OCI-M1 (cell line): ENCODE results near the gene LIPC.
A peak's percentile ranks its signal among the peaks of the same experiment; 100 is the strongest.

ENCODE experiments used
- DNase-seq: peaks from one replicate; lab custom pipeline; 2025; lab: John Stamatoyannopoulos, UW

The LIPC gene

GRCh38 chr15:58517682-58518525 lies 86.1 kb downstream of the LIPC start:
- DNase-seq, result peak; percentile 90

- no peak for DNase-seq
Observed at GRCh38 chr15:58518626-58519025, 86.8 kb downstream of the LIPC start.

- DNase-seq, result peak; percentile 15
Observed at GRCh38 chr15:58519516-58519915, 87.7 kb downstream of the LIPC start.

GRCh38 chr15:58520464-58520863 lies 88.7 kb downstream of the LIPC start:
- DNase-seq, result peak; percentile 29

- peak; percentile 45 for DNase-seq
Observed at GRCh38 chr15:58520936-58521292, 89.1 kb downstream of the LIPC start.

- DNase-seq, result peak; percentile 96
Observed at GRCh38 chr15:58521293-58521991, 89.7 kb downstream of the LIPC start.

GRCh38 chr15:58522391-58522790 lies 90.6 kb downstream of the LIPC start:
- no peak for DNase-seq

GRCh38 chr15:58522865-58523264 lies 91.1 kb downstream of the LIPC start:
- no peak for DNase-seq

GRCh38 chr15:58523634-58524033 lies 91.8 kb downstream of the LIPC start:
- no peak for DNase-seq

GRCh38 chr15:58524247-58524646 lies 92.5 kb downstream of the LIPC start:
- DNase-seq, result no peak

- no peak for DNase-seq
Observed at GRCh38 chr15:58525991-58526421, 94.2 kb downstream of the LIPC start.

GRCh38 chr15:58526647-58527192 lies 94.9 kb downstream of the LIPC start:
- no peak for DNase-seq

GRCh38 chr15:58527573-58528187 lies 95.9 kb downstream of the LIPC start:
- DNase-seq, result no peak

GRCh38 chr15:58528188-58528870 lies 96.5 kb downstream of the LIPC start:
- DNase-seq, result no peak

- DNase-seq, result no peak
Observed at GRCh38 chr15:58529041-58529440, 97.2 kb downstream of the LIPC start.

GRCh38 chr15:58530056-58530590 lies 98.3 kb downstream of the LIPC start:
- no peak for DNase-seq

- no peak for DNase-seq
Observed at GRCh38 chr15:58532126-58532525, 100.3 kb downstream of the LIPC start.

- DNase-seq, result no peak
Observed at GRCh38 chr15:58534556-58534955, 102.8 kb downstream of the LIPC start.

GRCh38 chr15:58535337-58535736 lies 103.5 kb downstream of the LIPC start:
- DNase-seq, result no peak

GRCh38 chr15:58535894-58536293 lies 104.1 kb downstream of the LIPC start:
- DNase-seq, result no peak

GRCh38 chr15:58536414-58536813 lies 104.6 kb downstream of the LIPC start:
- DNase-seq, result no peak

- no peak for DNase-seq
Observed at GRCh38 chr15:58537033-58537432, 105.2 kb downstream of the LIPC start.
